Measurements from ENCODE around the gene FNDC10. TPM values are rescaled to one million over a fixed set of nuclear protein-coding genes. Genes with fewer than 3 reads are reported as not detected.

Gene FNDC10
- total RNA-seq, 6 donors from 2014 or later, result 8.7 to 21.0 (median 12.4) TPM

DNA sequence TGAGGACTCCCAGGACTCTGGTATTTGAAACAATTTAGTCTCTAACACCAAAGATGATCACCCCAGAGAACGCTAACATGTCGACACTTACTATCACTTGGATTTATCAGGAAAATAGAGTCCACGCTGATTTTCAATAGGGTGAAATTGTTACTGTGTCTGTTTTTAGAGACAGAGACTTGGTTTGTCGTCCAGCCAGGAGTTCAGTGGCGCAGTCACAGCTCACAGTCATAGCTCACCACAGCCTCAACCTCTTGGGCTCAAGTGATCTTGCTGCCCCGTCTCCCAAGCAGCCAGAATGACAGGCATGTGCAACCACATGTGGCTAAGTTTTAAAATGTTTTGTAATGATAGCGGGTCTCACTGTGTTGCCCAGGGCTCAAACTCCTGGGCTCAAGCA, 30.6 kb downstream of the FNDC10 start:
- Histone ChIP-seq H3K27ac (no peak overlapping the region), H3K4me1 (peaks cover 31 to 74% (median 39%) of the 10 kb centered on the region in 4 donors), H3K27me3 (no peaks in the 10 kb centered on the region), H3K9me3 (no peaks in the 10 kb centered on the region), H3K36me3 (peaks cover 2 to 33% (median 8%) of the 10 kb centered on the region in 4 donors), H3K4me3 (no peak overlapping the region)
- ATAC-seq (ENCODE audit: low FRiP score in 2 of 2), result no peak
- no peak for DNase-seq
- TF ChIP-seq, protein P1, sequence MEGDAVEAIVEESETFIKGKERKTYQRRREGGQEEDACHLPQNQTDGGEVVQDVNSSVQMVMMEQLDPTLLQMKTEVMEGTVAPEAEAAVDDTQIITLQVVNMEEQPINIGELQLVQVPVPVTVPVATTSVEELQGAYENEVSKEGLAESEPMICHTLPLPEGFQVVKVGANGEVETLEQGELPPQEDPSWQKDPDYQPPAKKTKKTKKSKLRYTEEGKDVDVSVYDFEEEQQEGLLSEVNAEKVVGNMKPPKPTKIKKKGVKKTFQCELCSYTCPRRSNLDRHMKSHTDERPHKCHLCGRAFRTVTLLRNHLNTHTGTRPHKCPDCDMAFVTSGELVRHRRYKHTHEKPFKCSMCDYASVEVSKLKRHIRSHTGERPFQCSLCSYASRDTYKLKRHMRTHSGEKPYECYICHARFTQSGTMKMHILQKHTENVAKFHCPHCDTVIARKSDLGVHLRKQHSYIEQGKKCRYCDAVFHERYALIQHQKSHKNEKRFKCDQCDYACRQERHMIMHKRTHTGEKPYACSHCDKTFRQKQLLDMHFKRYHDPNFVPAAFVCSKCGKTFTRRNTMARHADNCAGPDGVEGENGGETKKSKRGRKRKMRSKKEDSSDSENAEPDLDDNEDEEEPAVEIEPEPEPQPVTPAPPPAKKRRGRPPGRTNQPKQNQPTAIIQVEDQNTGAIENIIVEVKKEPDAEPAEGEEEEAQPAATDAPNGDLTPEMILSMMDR (IDR thresholded peaks at IDR 0.05), result no peak
- TF ChIP-seq EP300 (IDR thresholded peaks at IDR 0.05) (no peak), POLR2AphosphoS5 (IDR thresholded peaks at IDR 0.05) (no peak), POLR2A (IDR thresholded peaks at IDR 0.05) (no peak)
- WGBS, 2 donors, result 76 to 82% methylated on average over 6 to 7 of the region's 7 CpGs

DNA sequence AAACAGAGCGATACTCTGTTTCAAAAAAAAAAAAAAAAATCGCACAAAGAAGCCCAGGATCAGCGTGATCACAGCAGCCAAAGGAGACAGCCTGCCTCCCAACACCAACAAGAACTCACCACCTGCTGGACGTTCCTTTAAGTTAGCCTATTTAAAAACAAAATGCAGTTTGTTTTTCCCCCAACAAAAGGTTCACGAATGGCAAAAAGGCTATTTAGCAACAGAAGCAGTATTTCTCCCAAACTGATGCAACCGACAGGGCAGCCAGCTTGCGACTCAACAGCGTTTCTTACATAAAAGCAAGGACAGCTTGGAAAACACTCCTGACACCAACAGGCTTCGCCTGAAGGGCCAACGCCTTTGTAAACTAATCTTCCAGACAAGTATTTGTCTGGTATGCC, 32.0 kb downstream of the FNDC10 start:
- DNase-seq, result no peak
- Histone ChIP-seq H3K4me1 (peaks cover 24 to 66% (median 32%) of the 10 kb centered on the region in 4 donors), H3K36me3 (peaks cover 10 to 48% (median 20%) of the 10 kb centered on the region in 4 donors), H3K9me3 (no peaks in the 10 kb centered on the region), H3K27ac (peak overlapping the region in 1 of 4 donors; percentile 31), H3K27me3 (no peaks in the 10 kb centered on the region), H3K4me3 (no peak overlapping the region)
- 71 to 72% methylated on average over 10 of the region's 10 CpGs for WGBS, 2 donors
- no peak for ATAC-seq (ENCODE audit: low FRiP score in 2 of 2)
- TF ChIP-seq POLR2AphosphoS5 (IDR thresholded peaks at IDR 0.05) (no peak), EP300 (IDR thresholded peaks at IDR 0.05) (no peak), POLR2A (IDR thresholded peaks at IDR 0.05) (no peak)
- TF ChIP-seq, protein P1 (IDR thresholded peaks at IDR 0.05), result no peak

- Histone ChIP-seq H3K36me3 (peaks cover 10 to 54% (median 26%) of the 10 kb centered on the region in 4 donors), H3K27me3 (no peaks in the 10 kb centered on the region), H3K4me1 (peaks cover 19 to 66% (median 27%) of the 10 kb centered on the region in 4 donors), H3K4me3 (no peak overlapping the region), H3K9me3 (no peaks in the 10 kb centered on the region), H3K27ac (no peak overlapping the region)
- DNase-seq (no peak), ATAC-seq (ENCODE audit: low FRiP score in 2 of 2) (no peak)
- WGBS, 2 donors, result 91% methylated on average over 31 of the region's 31 CpGs
- TF ChIP-seq POLR2A (IDR thresholded peaks at IDR 0.05) (no peak), EP300 (IDR thresholded peaks at IDR 0.05) (no peak), POLR2AphosphoS5 (IDR thresholded peaks at IDR 0.05) (no peak)
- TF ChIP-seq, protein P1 (IDR thresholded peaks at IDR 0.05), result no peak
Observed at GRCh38 chr1:1567152-1567875, 32.6 kb downstream of the FNDC10 start.

- no peak for TF ChIP-seq POLR2AphosphoS5 (IDR thresholded peaks at IDR 0.05)
- TF ChIP-seq EP300 (IDR thresholded peaks at IDR 0.05), result peak in 1 of 4 donors; percentile 24
- Histone ChIP-seq H3K27ac (no peak overlapping the region), H3K4me3 (no peak overlapping the region), H3K36me3 (peaks cover 17 to 63% (median 37%) of the 10 kb centered on the region in 4 donors), H3K4me1 (peaks cover 14 to 60% (median 19%) of the 10 kb centered on the region in 4 donors), H3K27me3 (no peaks in the 10 kb centered on the region), H3K9me3 (no peaks in the 10 kb centered on the region)
- 93% methylated on average over 8 to 10 of the region's 10 CpGs for WGBS, 2 donors
- ATAC-seq (ENCODE audit: low FRiP score in 2 of 2) (no peak), DNase-seq (no peak)
Observed at GRCh38 chr1:1565340-1565739, 34.6 kb downstream of the FNDC10 start.

GRCh38 chr1:1564268-1564667, 35.7 kb downstream of the FNDC10 start:
- TF ChIP-seq POLR2A (IDR thresholded peaks at IDR 0.05), result no peak
- TF ChIP-seq, protein P1 (IDR thresholded peaks at IDR 0.05), result no peak
- TF ChIP-seq EP300 (IDR thresholded peaks at IDR 0.05), result no peak
- no peak for TF ChIP-seq POLR2AphosphoS5 (IDR thresholded peaks at IDR 0.05)
- peaks cover 17 to 65% (median 35%) of the 10 kb centered on the region in 4 donors for H3K36me3 ChIP-seq
- H3K4me1 ChIP-seq, result peaks cover 11 to 49% (median 13%) of the 10 kb centered on the region in 4 donors
- H3K4me3 ChIP-seq, result no peak overlapping the region
- H3K9me3 ChIP-seq, result no peaks in the 10 kb centered on the region
- DNase-seq (no peak), ATAC-seq (ENCODE audit: low FRiP score in 2 of 2) (no peak)
- no peak overlapping the region for H3K27ac ChIP-seq
- H3K27me3 ChIP-seq, result no peaks in the 10 kb centered on the region
- WGBS, 2 donors, result 90% methylated on average over 19 of the region's 19 CpGs

Measured in upper lobe of left lung (tissue), 6 donors.